GM12865 (cell line): Measurements from ENCODE around the gene PODN.

ENCODE experiments used
- DNase-seq: peaks from one replicate; pipeline ENCODE4 v3.0.0; 2010; ENCODE audit warnings: low read depth
- H3K4me3 ChIP-seq: 2 replicates; pipeline ENCODE4 v1.5.1; 2011; ENCODE audit warnings: mild to moderate bottlenecking, low read depth, low read length, control low read depth
- CTCF ChIP-seq: IDR thresholded peaks from 2 replicates; pipeline ENCODE4 v1.5.1; 2011; ENCODE audit warnings: low read length, control low read depth, low read depth, inconsistent platforms; ENCODE audit not compliant: insufficient read depth; ENCODE audit errors: missing control alignments

PODN gene

GRCh38 chr1:53082826-53083455 is 20.9 kb downstream of the PODN start:
- no peak overlapping the region for H3K4me3 ChIP-seq
- DNase-seq = no peak
- no peak for TF ChIP-seq CTCF

GRCh38 chr1:53083636-53084588 is 21.9 kb downstream of the PODN start:
- no peak for TF ChIP-seq CTCF
- no peak for DNase-seq

GRCh38 chr1:53084589-53084971 is 22.6 kb downstream of the PODN start:
- no peak for TF ChIP-seq CTCF
- no peak overlapping the region for H3K4me3 ChIP-seq
- no peak for DNase-seq

More at GRCh38 chr1:53083636-53084588, 21.9 kb downstream of the PODN start:
- H3K4me3 ChIP-seq = no peak overlapping the region

GRCh38 chr1:53085405-53085804 is 23.4 kb downstream of the PODN start:
- no peak overlapping the region for H3K4me3 ChIP-seq
- no peak for DNase-seq
- TF ChIP-seq CTCF = no peak

GRCh38 chr1:53086491-53087070 is 24.6 kb downstream of the PODN start:
- TF ChIP-seq CTCF = no peak
- no peak for DNase-seq
- H3K4me3 ChIP-seq = no peak overlapping the region

- no peak for DNase-seq
- TF ChIP-seq CTCF = no peak
- H3K4me3 ChIP-seq = no peak overlapping the region
These were observed 25.6 kb downstream of the PODN start for GRCh38 chr1:53087332-53088285.
